Hepatocyte (in vitro differentiated cells): ENCODE measurements around the gene TXNDC17. TPM values are rescaled to one million over a fixed set of nuclear protein-coding genes. Genes with fewer than 3 reads are reported as not detected.

Source experiments
- DNase-seq: peaks from one replicate; pipeline ENCODE4 v3.0.0-alpha.2; 2016; ENCODE audit warnings: low spot score
- H2AFZ ChIP-seq: fragments of 200-600 bp; sonication (generic); 2 replicates; pipeline ENCODE4 v1.6.0; 2016; ENCODE audit warnings: antibody characterized with exemption, mild to moderate bottlenecking
- H3K27ac ChIP-seq: fragments of 200-600 bp; sonication (generic); 2 replicates; pipeline ENCODE4 v1.5.1; 2016; ENCODE audit warnings: mild to moderate bottlenecking
- H3K27me3 ChIP-seq: fragments of 200-600 bp; sonication (generic); 2 replicates; pipeline ENCODE4 v1.6.1; 2016
- H3K36me3 ChIP-seq: fragments of 200-600 bp; sonication (generic); replicated peaks from 2 replicates; pipeline ENCODE4 v1.5.1; 2016; ENCODE audit warnings: low read depth; ENCODE audit not compliant: insufficient read depth
- H3K4me1 ChIP-seq: fragments of 200-600 bp; sonication (generic); 2 replicates; pipeline ENCODE4 v1.5.1; 2016; ENCODE audit warnings: mild to moderate bottlenecking, moderate library complexity; ENCODE audit not compliant: insufficient read depth
- H3K4me2 ChIP-seq: fragments of 200-600 bp; sonication (generic); 2 replicates; pipeline ENCODE4 v1.6.0; 2016
- H3K4me3 ChIP-seq: fragments of 200-600 bp; sonication (generic); 2 replicates; pipeline ENCODE4 v1.5.1; 2016; ENCODE audit warnings: mild to moderate bottlenecking
- H3K79me2 ChIP-seq: fragments of 200-600 bp; sonication (generic); 2 replicates; pipeline ENCODE4 v1.6.0; 2017; ENCODE audit warnings: mild to moderate bottlenecking
- H3K9me2 ChIP-seq: fragments of 200-600 bp; sonication (generic); replicated peaks from 2 replicates; pipeline ENCODE4 v1.6.0; 2017; ENCODE audit warnings: mild to moderate bottlenecking; ENCODE audit not compliant: insufficient read depth
- H3K9me3 ChIP-seq: fragments of 200-600 bp; sonication (generic); 2 replicates; pipeline ENCODE4 v1.5.1; 2016; ENCODE audit warnings: low read depth, mild to moderate bottlenecking
- H4K20me1 ChIP-seq: fragments of 200-600 bp; sonication (generic); 2 replicates; pipeline ENCODE4 v1.6.0; 2016; ENCODE audit warnings: mild to moderate bottlenecking; ENCODE audit not compliant: insufficient read depth, poor library complexity, severe bottlenecking
- CTCF ChIP-seq: fragments of 200-600 bp; sonication (generic); IDR thresholded peaks from 2 replicates; pipeline ENCODE4 v1.5.1; 2016; ENCODE audit warnings: antibody characterized with exemption, mild to moderate bottlenecking; ENCODE audit not compliant: poor library complexity
- EZH2 ChIP-seq: fragments of 200-600 bp; sonication (generic); IDR thresholded peaks from 2 replicates; pipeline ENCODE4 v1.6.1; 2016; ENCODE audit warnings: antibody characterized with exemption, mild to moderate bottlenecking, borderline replicate concordance
- EZH2phosphoT487 ChIP-seq: fragments of 200-600 bp; sonication (generic); IDR thresholded peaks from one replicate; pipeline ENCODE4 v1.6.1; 2018; ENCODE audit warnings: antibody characterized with exemption, mild to moderate bottlenecking, low read depth, moderate library complexity; ENCODE audit not compliant: unreplicated experiment, severe bottlenecking
- WGBS: methylation state at CpG from one replicate; pipeline ENCODE4 v1.1.6; 2016; ENCODE audit warnings: low lambda C conversion rate; ENCODE audit errors: missing lambda C conversion rate; 5-methylcytosine and 5-hydroxymethylcytosine counted together
- polyA plus RNA-seq: library from polyadenylated mRNA; unstranded; fragments of >200 nt; fragmentation: Nextera tagmentation; extraction: Ambion mirVana; gene quantifications from 2 replicates; pipeline ENCODE4 v1.2.1, GENCODE V29; 2016
- total RNA-seq: library from RNA; depleted of rRNA; stranded (reverse); fragments of >200 nt; gene quantifications from 2 replicates; pipeline ENCODE4 v1.2.3, GENCODE V29; 2014

TXNDC17 gene
- total and polyA plus RNA-seq, 2 experiments from 2014 or later = 106 to 406 TPM

- Histone ChIP-seq H3K27me3 (no peaks in the 10 kb centered on the region), H3K9me2 (no peaks in the 10 kb centered on the region), H3K4me1 (peaks cover 13% of the 10 kb centered on the region), H3K4me2 (no peak overlapping the region), H2AFZ (no peak overlapping the region), H3K27ac (no peak overlapping the region), H4K20me1 (no peaks in the 10 kb centered on the region), H3K36me3 (no peaks in the 10 kb centered on the region), H3K79me2 (no peaks in the 10 kb centered on the region), H3K9me3 (no peaks in the 10 kb centered on the region), H3K4me3 (no peak overlapping the region)
- TF ChIP-seq CTCF (no peak), EZH2 (no peak), EZH2phosphoT487 (no peak)
- WGBS = 95% methylated on average over 7 of the region's 7 CpGs
- no peak for DNase-seq
Measured at GRCh38 chr17:6596081-6596480, 44.8 kb upstream of the TXNDC17 start.

GRCh38 chr17:6596511-6596910 is 44.3 kb upstream of the TXNDC17 start:
- no peak overlapping the region for H2AFZ ChIP-seq
- peaks cover 11% of the 10 kb centered on the region for H3K4me1 ChIP-seq
- 83% methylated on average over 2 of the region's 2 CpGs for WGBS
- H3K4me2 ChIP-seq = no peak overlapping the region
- H3K9me2 ChIP-seq = no peaks in the 10 kb centered on the region
- no peaks in the 10 kb centered on the region for H3K9me3 ChIP-seq
- no peaks in the 10 kb centered on the region for H3K27me3 ChIP-seq
- H3K79me2 ChIP-seq = no peaks in the 10 kb centered on the region
- H3K36me3 ChIP-seq = no peaks in the 10 kb centered on the region
- no peak overlapping the region for H3K4me3 ChIP-seq
- no peak for TF ChIP-seq CTCF
- no peak for TF ChIP-seq EZH2phosphoT487
- no peak for TF ChIP-seq EZH2
- no peak for DNase-seq
- no peak overlapping the region for H3K27ac ChIP-seq
- no peaks in the 10 kb centered on the region for H4K20me1 ChIP-seq

GRCh38 chr17:6596941-6597340 is 43.9 kb upstream of the TXNDC17 start:
- no peaks in the 10 kb centered on the region for H4K20me1 ChIP-seq
- WGBS = 95% methylated on average over 4 of the region's 4 CpGs
- no peak overlapping the region for H3K4me2 ChIP-seq
- DNase-seq = no peak
- H3K4me1 ChIP-seq = peaks cover 7% of the 10 kb centered on the region
- H3K27ac ChIP-seq = no peak overlapping the region
- H2AFZ ChIP-seq = no peak overlapping the region
- H3K36me3 ChIP-seq = no peaks in the 10 kb centered on the region
- TF ChIP-seq CTCF (no peak), EZH2 (no peak), EZH2phosphoT487 (no peak)
- H3K4me3 ChIP-seq = no peak overlapping the region
- H3K79me2 ChIP-seq = no peaks in the 10 kb centered on the region
- no peaks in the 10 kb centered on the region for H3K9me2 ChIP-seq
- no peaks in the 10 kb centered on the region for H3K27me3 ChIP-seq
- no peaks in the 10 kb centered on the region for H3K9me3 ChIP-seq

- no peaks in the 10 kb centered on the region for H3K27me3 ChIP-seq
- TF ChIP-seq CTCF = no peak
- TF ChIP-seq EZH2 = no peak
- TF ChIP-seq EZH2phosphoT487 = no peak
- H2AFZ ChIP-seq = no peak overlapping the region
- H3K4me2 ChIP-seq = no peak overlapping the region
- H3K9me3 ChIP-seq = no peaks in the 10 kb centered on the region
- no peaks in the 10 kb centered on the region for H3K9me2 ChIP-seq
- no peaks in the 10 kb centered on the region for H3K36me3 ChIP-seq
- H4K20me1 ChIP-seq = no peaks in the 10 kb centered on the region
- 76% methylated on average over 1 of the region's 1 CpG for WGBS
- no peak for DNase-seq
- no peak overlapping the region for H3K4me3 ChIP-seq
- no peak overlapping the region for H3K27ac ChIP-seq
- peaks cover under 1% of the 10 kb centered on the region for H3K4me1 ChIP-seq
- no peaks in the 10 kb centered on the region for H3K79me2 ChIP-seq
Measured at GRCh38 chr17:6597727-6598126, 43.1 kb upstream of the TXNDC17 start.
